ENCODE results near the gene NOVA2.
A peak's percentile ranks its signal among the peaks of the same experiment; 100 is the strongest.

NOVA2 gene, protein sequence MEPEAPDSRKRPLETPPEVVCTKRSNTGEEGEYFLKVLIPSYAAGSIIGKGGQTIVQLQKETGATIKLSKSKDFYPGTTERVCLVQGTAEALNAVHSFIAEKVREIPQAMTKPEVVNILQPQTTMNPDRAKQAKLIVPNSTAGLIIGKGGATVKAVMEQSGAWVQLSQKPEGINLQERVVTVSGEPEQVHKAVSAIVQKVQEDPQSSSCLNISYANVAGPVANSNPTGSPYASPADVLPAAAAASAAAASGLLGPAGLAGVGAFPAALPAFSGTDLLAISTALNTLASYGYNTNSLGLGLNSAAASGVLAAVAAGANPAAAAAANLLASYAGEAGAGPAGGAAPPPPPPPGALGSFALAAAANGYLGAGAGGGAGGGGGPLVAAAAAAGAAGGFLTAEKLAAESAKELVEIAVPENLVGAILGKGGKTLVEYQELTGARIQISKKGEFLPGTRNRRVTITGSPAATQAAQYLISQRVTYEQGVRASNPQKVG

DNA sequence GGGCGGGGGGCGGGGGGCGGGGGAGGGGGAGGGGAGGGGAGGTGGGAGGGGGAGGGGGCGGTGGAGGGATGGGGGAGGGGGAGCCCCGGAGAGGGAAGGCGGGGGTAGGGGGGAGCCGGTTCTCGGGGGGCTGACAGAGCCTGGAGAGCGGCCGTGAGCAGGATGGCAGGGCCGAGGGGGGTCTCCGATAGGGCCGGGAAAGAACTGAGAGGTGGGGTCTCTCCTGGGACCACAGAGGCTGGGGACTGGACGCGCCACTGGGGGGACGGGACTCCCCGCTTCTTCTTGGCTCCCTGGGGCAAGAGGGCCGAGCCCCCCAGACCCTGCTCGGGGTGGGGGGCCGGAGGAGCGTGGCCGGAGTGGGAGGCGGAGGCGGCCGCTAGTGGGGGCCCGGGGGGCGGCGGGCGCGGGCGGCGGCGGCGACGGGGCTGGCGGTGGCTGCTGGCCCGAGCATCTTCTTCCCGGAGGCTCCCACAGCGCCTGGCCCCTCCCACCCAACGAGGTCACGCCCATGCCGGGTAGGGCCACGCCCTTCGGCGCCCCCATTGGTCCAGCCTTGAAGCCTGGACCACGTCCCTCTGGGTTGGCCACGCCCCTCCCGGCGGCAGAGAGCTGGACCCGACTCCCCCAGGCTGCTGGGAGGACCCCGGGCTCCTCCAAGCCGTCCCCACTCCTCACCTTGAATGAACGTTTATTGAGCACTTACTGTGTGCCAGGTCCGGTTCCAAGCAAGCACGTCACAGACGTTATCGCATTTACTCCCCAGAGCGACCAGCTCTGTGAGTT is at the start of gene NOVA2:
TSS of gene NOVA2 (minus strand) at position 313 of the 786 bp plus-strand sequence. CDS start 514 bp downstream, outside the sequence.
- DNase-seq, result peak; percentile 83 to 93

DNA sequence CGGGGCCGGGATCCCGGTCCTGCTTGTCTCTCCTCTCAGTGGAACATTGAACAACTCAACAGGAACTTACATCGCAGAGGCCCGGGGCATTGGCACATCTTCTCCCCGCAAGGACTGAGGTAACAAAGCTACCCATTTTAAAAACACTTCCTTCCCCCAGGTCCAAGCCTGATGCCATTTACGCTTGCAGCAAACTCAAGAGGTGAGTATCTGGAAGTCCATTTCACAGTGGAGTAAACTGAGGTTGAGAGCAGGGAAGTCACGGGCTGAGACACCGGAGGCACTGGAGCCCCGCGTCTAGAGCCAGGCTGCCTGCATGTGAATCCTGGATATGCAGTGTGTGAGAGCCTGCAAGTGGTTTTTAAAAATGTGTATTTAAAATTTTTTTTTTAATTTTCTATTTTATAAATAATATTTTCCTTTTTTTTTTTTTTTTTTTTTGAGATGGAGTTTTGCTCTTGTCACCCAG is 49.7 kb upstream of the NOVA2 start:
- no peak for DNase-seq

- no peak for DNase-seq
Measured at GRCh38 chr19:46022431-46023310, 49.0 kb upstream of the NOVA2 start, which contains the start of gene PGLYRP1. TSS of gene PGLYRP1 (minus strand) at chr19:46023053. CDS start at chr19:46023021, 32 bp downstream.

DNA sequence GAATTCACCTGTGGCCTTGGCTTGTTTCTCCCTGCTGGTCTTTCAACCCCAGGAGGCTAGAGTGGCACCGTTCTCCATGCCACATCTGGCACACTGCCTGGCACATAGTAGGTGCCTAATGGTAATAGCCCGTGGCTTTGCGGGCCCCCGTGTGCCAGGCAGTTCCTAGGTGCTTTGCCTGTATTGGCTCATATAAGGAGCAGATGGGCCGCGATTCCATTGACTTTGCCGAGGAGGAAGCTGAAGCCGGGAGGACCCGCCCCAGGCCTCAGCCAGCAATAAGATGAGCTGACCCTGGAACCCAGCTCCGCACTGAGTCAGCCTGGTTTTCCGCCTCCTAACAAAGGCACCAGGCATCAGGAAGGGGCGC is 48.4 kb upstream of the NOVA2 start:
- DNase-seq, result no peak

DNA sequence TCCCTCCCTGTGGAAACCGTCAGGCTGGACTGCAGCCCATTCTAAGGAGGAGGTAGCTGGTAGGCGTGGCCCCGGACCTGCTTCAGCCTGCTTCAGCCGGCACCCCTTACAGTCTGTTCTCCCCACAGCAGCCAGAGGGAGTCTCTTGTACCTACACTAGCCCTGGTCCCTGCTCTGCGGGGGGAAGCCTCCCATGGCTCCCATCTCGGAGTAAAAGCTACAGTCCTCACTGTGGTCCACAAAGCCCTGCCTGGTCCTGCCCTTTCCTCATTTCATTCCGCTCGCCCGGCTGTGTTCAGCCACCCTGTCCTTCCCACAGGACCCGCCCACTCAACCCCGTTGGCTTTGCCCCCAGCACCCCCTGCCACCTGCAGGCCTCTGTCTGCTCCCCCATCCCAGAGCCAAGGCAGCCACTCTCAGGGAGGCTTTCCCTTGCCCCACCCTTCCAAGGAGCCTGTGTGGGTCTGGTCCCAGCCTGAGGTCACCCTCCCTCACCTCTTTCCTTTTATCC is 47.9 kb upstream of the NOVA2 start:
- DNase-seq, result no peak

- no peak for DNase-seq
Measured at GRCh38 chr19:46020819-46021125, 47.1 kb upstream of the NOVA2 start.

DNA sequence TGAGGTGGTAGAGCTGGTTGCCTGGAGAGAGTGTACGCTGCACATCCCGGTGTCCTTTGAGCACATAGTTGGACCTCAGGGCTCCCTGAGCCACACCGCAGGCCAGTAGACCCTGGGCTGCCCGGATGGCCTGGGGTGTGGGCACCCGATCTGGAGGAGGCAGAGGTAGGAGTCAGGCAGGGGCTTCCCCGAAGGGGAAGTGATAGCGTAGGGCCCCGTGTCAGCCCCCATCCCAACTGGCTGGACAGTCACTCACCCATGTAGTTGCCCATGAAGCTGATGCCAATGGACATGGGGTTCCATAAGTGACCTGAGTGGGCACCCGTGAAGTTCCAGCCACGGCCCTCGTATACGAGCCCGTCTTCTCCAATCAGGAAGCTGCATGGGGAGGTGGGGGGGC is 45.6 kb upstream of the NOVA2 start:
- no peak for DNase-seq

GRCh38 chr19:46018729-46019251 is 45.1 kb upstream of the NOVA2 start:
- DNase-seq, result no peak

DNA sequence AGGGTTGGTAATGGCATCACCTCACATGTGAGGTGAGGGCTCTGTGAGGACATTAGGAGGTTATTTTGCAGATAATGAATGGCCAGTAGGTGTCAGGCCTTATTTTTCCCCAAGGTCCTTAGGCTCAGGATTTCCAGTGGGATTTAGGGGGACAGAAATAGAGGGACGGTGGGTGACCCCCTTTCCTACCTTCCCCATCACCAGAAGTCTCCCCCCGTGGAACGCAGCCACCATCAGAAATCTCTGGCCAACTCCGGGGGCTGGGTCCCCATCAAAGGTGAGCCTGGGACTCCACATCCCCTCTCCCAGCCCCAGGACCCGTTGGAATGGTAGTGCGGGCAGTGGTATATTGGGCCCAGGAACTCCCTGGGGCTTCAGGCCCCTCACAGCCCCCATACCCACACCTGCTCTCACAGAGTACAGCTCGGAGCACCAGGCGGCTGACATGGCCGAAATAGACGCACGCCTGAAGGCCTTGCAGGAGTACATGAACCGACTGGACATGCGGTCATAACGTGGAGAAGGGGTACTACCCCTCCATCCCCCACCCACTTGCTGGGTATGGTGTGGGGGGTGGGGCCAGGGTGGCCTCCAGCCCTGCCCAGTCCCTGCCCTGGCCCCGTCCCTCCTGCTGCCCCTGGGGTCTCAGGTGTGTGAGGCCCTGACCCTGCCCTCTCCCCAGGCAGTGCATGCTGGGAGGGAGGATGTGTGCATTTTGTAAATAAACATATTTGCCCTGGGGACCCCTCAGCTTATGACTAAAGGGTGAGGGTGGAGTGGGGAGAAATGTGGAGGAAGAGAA is 44.4 kb upstream of the NOVA2 start:
- DNase-seq, result no peak

- no peak for DNase-seq
Measured at GRCh38 chr19:46017095-46017429, 43.4 kb upstream of the NOVA2 start.

GRCh38 chr19:46016426-46017094 is 42.9 kb upstream of the NOVA2 start:
- peak; percentile 51 to 85 for DNase-seq

- peak in 1 of 2 experiments; percentile 20 for DNase-seq
Measured at GRCh38 chr19:46015687-46016425, 42.2 kb upstream of the NOVA2 start.

- DNase-seq, result peak in 1 of 2 experiments; percentile 27
Measured at GRCh38 chr19:46014941-46015686, 41.4 kb upstream of the NOVA2 start.

- DNase-seq, result no peak
Measured at GRCh38 chr19:46014534-46014933, 40.9 kb upstream of the NOVA2 start.

GRCh38 chr19:46009530-46010510 is 36.2 kb upstream of the NOVA2 start:
- peak; percentile 28 to 70 for DNase-seq

- no peak for DNase-seq
Measured at GRCh38 chr19:46006411-46006810, 32.7 kb upstream of the NOVA2 start.

- DNase-seq, result no peak
Measured at GRCh38 chr19:46002678-46003275, 29.1 kb upstream of the NOVA2 start.
